CD8-positive, alpha-beta memory T cell (primary cell): Measurements from ENCODE around the gene SPSB1. TPM values are rescaled to one million over a fixed set of nuclear protein-coding genes. Genes with fewer than 3 reads are reported as not detected.

Experiments used
- CTCF ChIA-PET: fragments of 350-600 bp; sonication (Branson Sonifier 250); formaldehyde crosslinking; loops from one replicate; lab custom pipeline; 2021; ENCODE audit warnings: antibody characterized with exemption; lab: Charles Lee
- POLR2A ChIA-PET: fragments of 350-600 bp; sonication (Branson Sonifier 250); formaldehyde crosslinking; loops from one replicate; lab custom pipeline; 2021; ENCODE audit warnings: antibody characterized with exemption; lab: Charles Lee
- DNase-seq, 5 donors: peaks; one replicate each; pipeline versions ENCODE4 v3.0.0 to v3.0.0-alpha.2; 2020 to 2022; ENCODE audit warnings: mixed read lengths in 1 of 5
- H3K27ac ChIP-seq: one replicate; pipeline ENCODE4 v1.7.0; 2013; ENCODE audit warnings: low read depth, mild to moderate bottlenecking, low read length, moderate library complexity
- H3K27me3 ChIP-seq: 2 replicates; pipeline ENCODE4 v1.7.0; 2013; ENCODE audit warnings: low read length, mild to moderate bottlenecking; ENCODE audit not compliant: insufficient read depth, poor library complexity, severe bottlenecking
- H3K36me3 ChIP-seq: 2 replicates; pipeline ENCODE4 v1.7.0; 2013; ENCODE audit warnings: mild to moderate bottlenecking, low read length, moderate library complexity; ENCODE audit not compliant: insufficient read depth
- H3K4me1 ChIP-seq: 2 replicates; pipeline ENCODE4 v1.7.0; 2013; ENCODE audit warnings: mild to moderate bottlenecking, low read length, moderate library complexity; ENCODE audit not compliant: insufficient read depth
- H3K4me3 ChIP-seq: 2 replicates; pipeline ENCODE4 v1.7.0; 2013; ENCODE audit warnings: mild to moderate bottlenecking, low read length
- H3K9me3 ChIP-seq: 2 replicates; pipeline ENCODE4 v1.7.0; 2013; ENCODE audit warnings: mild to moderate bottlenecking, low read length
- H3K27ac Mint-ChIP-seq, 8 donors: one replicate each; pipeline ENCODE4 v1.8.0; 2020 to 2021; ENCODE audit warnings: mixed read lengths in 8 of 8, mild to moderate bottlenecking in 6 of 8, inconsistent platforms in 3 of 8, moderate library complexity in 3 of 8
- H3K27me3 Mint-ChIP-seq, 2 donors: one replicate each; pipeline ENCODE4 v1.8.0; 2020 to 2021; ENCODE audit warnings: mixed read lengths in 2 of 2, mild to moderate bottlenecking in 1 of 2, moderate library complexity in 1 of 2
- H3K36me3 Mint-ChIP-seq, 3 donors: one replicate each; pipeline ENCODE4 v1.8.0; 2020 to 2021; ENCODE audit warnings: mixed read lengths in 3 of 3, inconsistent platforms in 1 of 3, mild to moderate bottlenecking in 1 of 3
- H3K4me1 Mint-ChIP-seq, 3 donors: one replicate each; pipeline ENCODE4 v1.8.0; 2020 to 2021; ENCODE audit warnings: mixed read lengths in 3 of 3, inconsistent platforms in 1 of 3, mild to moderate bottlenecking in 1 of 3
- H3K4me3 Mint-ChIP-seq, 7 donors: one replicate each; pipeline ENCODE4 v1.8.0; 2020 to 2021; ENCODE audit warnings: mixed read lengths in 7 of 7, mild to moderate bottlenecking in 6 of 7, moderate library complexity in 4 of 7, inconsistent platforms in 2 of 7
- H3K9me3 Mint-ChIP-seq, 5 donors: one replicate each; pipeline ENCODE4 v1.8.0; 2020 to 2022; ENCODE audit warnings: mixed read lengths in 5 of 5, mild to moderate bottlenecking in 3 of 5, moderate library complexity in 2 of 5, inconsistent platforms in 1 of 5
- polyA plus RNA-seq: library from polyadenylated mRNA; unstranded; fragments of 300-500 nt; fragmentation: Illumina TruSeq; gene quantifications from one replicate; pipeline ENCODE4 v1.2.3, GENCODE V29; 2021
- total RNA-seq, 2 experiments: library from RNA; stranded (reverse); gene quantifications; one replicate each; pipeline ENCODE4 v1.2.3, GENCODE V29; 2021

Gene SPSB1
- total and polyA plus RNA-seq, 3 experiments from 2014 or later, result 0.92 to 2.8 (median 1.2) TPM

GRCh38 chr1:9281908-9282695 lies 10.6 kb upstream of the SPSB1 start:
- DNase-seq, result no peak
- no peak overlapping the region for H3K27ac ChIP-seq
- H3K4me1 ChIP-seq, result peaks cover 29% of the 10 kb centered on the region
- H3K9me3 ChIP-seq, result no peaks in the 10 kb centered on the region
- Mint-ChIP-seq H3K4me3 (peak overlapping the region in 1 of 7 donors; percentile 38), H3K36me3 (peaks cover 0 to 10% (median 0%) of the 10 kb centered on the region in 3 donors), H3K27me3 (peaks cover 3 to 4% of the 10 kb centered on the region in 2 donors), H3K9me3 (peaks cover 0 to 17% (median 14%) of the 10 kb centered on the region in 5 donors), H3K27ac (no peak overlapping the region), H3K4me1 (peaks cover 57 to 73% (median 65%) of the 10 kb centered on the region in 3 donors)
- no peaks in the 10 kb centered on the region for H3K27me3 ChIP-seq
- CTCF ChIA-PET, result interaction anchor here (3.8 kb wide), 1 partner anchor 15 kb away, joined by 15 read pairs; no protein-coding TSS in a partner anchor
- POLR2A ChIA-PET, result no interaction called here
- H3K4me3 ChIP-seq, result no peak overlapping the region
- H3K36me3 ChIP-seq, result no peaks in the 10 kb centered on the region

DNA sequence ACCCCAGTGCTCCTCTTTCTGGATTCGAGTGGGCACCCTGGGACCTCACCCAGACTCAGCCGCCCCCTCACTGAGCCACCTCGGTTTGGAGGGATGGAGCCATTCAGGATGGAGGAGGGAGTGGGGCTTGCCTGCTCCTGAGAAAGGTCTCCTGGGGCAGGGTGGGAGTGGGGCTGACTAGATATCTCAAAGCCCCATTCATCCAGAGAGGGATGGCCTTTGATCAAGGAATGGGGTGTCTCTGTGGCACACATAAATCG lies 10.1 kb upstream of the SPSB1 start:
- no peak overlapping the region for H3K4me3 ChIP-seq
- H3K27ac Mint-ChIP-seq, result peak overlapping the region in 4 of 8 donors; percentile 27 to 45 (median 38)
- peaks cover 0 to 10% (median 0%) of the 10 kb centered on the region in 3 donors for H3K36me3 Mint-ChIP-seq
- no peaks in the 10 kb centered on the region for H3K27me3 ChIP-seq
- CTCF ChIA-PET, result interaction anchor here (1.5 to 3.8 kb wide), 2 partner anchors 15 to 208 kb away, joined by 7 to 15 read pairs; no protein-coding TSS in a partner anchor
- peaks cover 4% of the 10 kb centered on the region in 2 donors for H3K27me3 Mint-ChIP-seq
- no peak for DNase-seq
- no peak overlapping the region for H3K27ac ChIP-seq
- peaks cover 57 to 73% (median 65%) of the 10 kb centered on the region in 3 donors for H3K4me1 Mint-ChIP-seq
- H3K9me3 ChIP-seq, result no peaks in the 10 kb centered on the region
- H3K4me1 ChIP-seq, result peaks cover 29% of the 10 kb centered on the region
- POLR2A ChIA-PET, result no interaction called here
- peak overlapping the region in 4 of 7 donors; percentile 38 to 65 (median 49) for H3K4me3 Mint-ChIP-seq
- H3K36me3 ChIP-seq, result no peaks in the 10 kb centered on the region
- H3K9me3 Mint-ChIP-seq, result peaks cover 0 to 21% (median 18%) of the 10 kb centered on the region in 5 donors

- Histone ChIP-seq H3K27me3 (no peaks in the 10 kb centered on the region), H3K9me3 (peaks cover 6% of the 10 kb centered on the region), H3K36me3 (no peaks in the 10 kb centered on the region), H3K4me1 (peaks cover 27% of the 10 kb centered on the region), H3K4me3 (no peak overlapping the region), H3K27ac (no peak overlapping the region)
- CTCF ChIA-PET, result interaction anchor here (1.5 to 3.8 kb wide), 2 partner anchors 17 to 207 kb away, joined by 7 to 15 read pairs; no protein-coding TSS in a partner anchor
- Mint-ChIP-seq H3K4me1 (peaks cover 53 to 70% (median 62%) of the 10 kb centered on the region in 3 donors), H3K4me3 (peak overlapping the region; percentile 18 to 74 (median 54)), H3K9me3 (peaks cover 4 to 31% (median 29%) of the 10 kb centered on the region in 5 donors), H3K27ac (peak overlapping the region in 6 of 8 donors; percentile 3 to 78 (median 38)), H3K27me3 (peaks cover 4 to 6% of the 10 kb centered on the region in 2 donors), H3K36me3 (peaks cover 0 to 10% (median 0%) of the 10 kb centered on the region in 3 donors)
- DNase-seq, result peak in 1 of 5 donors; percentile 34
- POLR2A ChIA-PET, result no interaction called here
Measured at GRCh38 chr1:9284061-9284460, 8.6 kb upstream of the SPSB1 start.

DNA sequence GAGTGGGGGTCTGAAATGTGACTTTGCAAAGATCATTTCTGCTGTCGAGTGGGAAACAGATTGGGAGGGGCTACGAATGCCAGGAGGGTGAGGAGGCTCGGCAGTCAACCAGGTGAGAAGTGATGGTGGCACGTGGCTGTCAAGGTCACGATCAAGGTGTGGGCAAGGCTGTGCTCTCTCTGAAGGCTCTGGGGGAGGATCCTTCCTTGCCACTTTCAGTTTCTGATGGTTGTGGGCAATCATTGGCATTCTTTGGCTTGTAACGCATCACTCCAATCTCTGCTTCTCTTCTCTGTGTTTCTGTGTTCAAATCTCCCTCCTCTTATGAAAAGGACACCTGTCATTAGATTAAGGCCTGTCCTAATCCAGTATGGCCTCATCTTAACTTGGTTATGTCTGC lies 6.1 kb upstream of the SPSB1 start:
- Histone ChIP-seq H3K36me3 (no peaks in the 10 kb centered on the region), H3K27ac (no peak overlapping the region), H3K4me3 (no peak overlapping the region), H3K4me1 (peaks cover 31% of the 10 kb centered on the region), H3K27me3 (no peaks in the 10 kb centered on the region), H3K9me3 (peaks cover 6% of the 10 kb centered on the region)
- POLR2A ChIA-PET, result no interaction called here
- H3K27me3 Mint-ChIP-seq, result peaks cover 0 to 3% of the 10 kb centered on the region in 2 donors
- H3K36me3 Mint-ChIP-seq, result peaks cover 0 to 10% (median 0%) of the 10 kb centered on the region in 3 donors
- H3K4me1 Mint-ChIP-seq, result peaks cover 36 to 54% (median 46%) of the 10 kb centered on the region in 3 donors
- DNase-seq, result no peak
- peak overlapping the region in 1 of 8 donors; percentile 22 for H3K27ac Mint-ChIP-seq
- CTCF ChIA-PET, result interaction anchor here (0.7 kb wide), 1 partner anchor 204 kb away, joined by 3 read pairs; no protein-coding TSS in a partner anchor
- peaks cover 6 to 32% (median 29%) of the 10 kb centered on the region in 5 donors for H3K9me3 Mint-ChIP-seq
- H3K4me3 Mint-ChIP-seq, result peak overlapping the region in 2 of 7 donors; percentile 13 to 71

- H3K9me3 Mint-ChIP-seq, result peaks cover 6 to 32% (median 28%) of the 10 kb centered on the region in 5 donors
- peak overlapping the region in 1 of 7 donors; percentile 28 for H3K4me3 Mint-ChIP-seq
- POLR2A ChIA-PET, result interaction anchor here (1.2 to 1.4 kb wide), 2 partner anchors 166 to 202 kb away, joined by 3 read pairs; no protein-coding TSS in a partner anchor
- peaks cover 19 to 35% (median 29%) of the 10 kb centered on the region in 3 donors for H3K4me1 Mint-ChIP-seq
- Histone ChIP-seq H3K36me3 (no peaks in the 10 kb centered on the region), H3K27ac (no peak overlapping the region), H3K9me3 (peaks cover 6% of the 10 kb centered on the region), H3K4me3 (no peak overlapping the region), H3K27me3 (no peaks in the 10 kb centered on the region), H3K4me1 (peaks cover 19% of the 10 kb centered on the region)
- CTCF ChIA-PET, result interaction anchor here (0.8 to 4.1 kb wide), 20 partner anchors 13 to 301 kb away, joined by 3 to 54 read pairs (median 4); no protein-coding TSS in a partner anchor
- peak; percentile 51 to 84 (median 74) for DNase-seq
- H3K27me3 Mint-ChIP-seq, result peaks cover 0 to 3% of the 10 kb centered on the region in 2 donors
- peaks cover 0 to 8% (median 0%) of the 10 kb centered on the region in 3 donors for H3K36me3 Mint-ChIP-seq
- peak overlapping the region in 1 of 8 donors; percentile 83 for H3K27ac Mint-ChIP-seq
Measured at GRCh38 chr1:9289090-9289534, 3.6 kb upstream of the SPSB1 start.

- peak overlapping the region in 2 of 7 donors; percentile 12 to 57 for H3K4me3 Mint-ChIP-seq
- no peak for DNase-seq
- Histone ChIP-seq H3K27me3 (no peaks in the 10 kb centered on the region), H3K36me3 (no peaks in the 10 kb centered on the region), H3K27ac (no peak overlapping the region), H3K4me1 (peaks cover 23% of the 10 kb centered on the region), H3K4me3 (no peak overlapping the region), H3K9me3 (peaks cover 6% of the 10 kb centered on the region)
- peak overlapping the region in 1 of 8 donors; percentile 40 for H3K27ac Mint-ChIP-seq
- H3K9me3 Mint-ChIP-seq, result peaks cover 6 to 32% (median 24%) of the 10 kb centered on the region in 5 donors
- peaks cover 0 to 5% (median 0%) of the 10 kb centered on the region in 3 donors for H3K36me3 Mint-ChIP-seq
- ChIA-PET CTCF (interaction anchor here (0.8 to 4.1 kb wide), 19 partner anchors 14 to 300 kb away, joined by 3 to 54 read pairs (median 5); no protein-coding TSS in a partner anchor), POLR2A (interaction anchor here (0.8 to 1.4 kb wide), 3 partner anchors 166 to 203 kb away, joined by 3 read pairs; no protein-coding TSS in a partner anchor)
- peaks cover 0 to 3% of the 10 kb centered on the region in 2 donors for H3K27me3 Mint-ChIP-seq
- H3K4me1 Mint-ChIP-seq, result peaks cover 11 to 28% (median 21%) of the 10 kb centered on the region in 3 donors
Measured at GRCh38 chr1:9289711-9290485, 2.8 kb upstream of the SPSB1 start.

DNA sequence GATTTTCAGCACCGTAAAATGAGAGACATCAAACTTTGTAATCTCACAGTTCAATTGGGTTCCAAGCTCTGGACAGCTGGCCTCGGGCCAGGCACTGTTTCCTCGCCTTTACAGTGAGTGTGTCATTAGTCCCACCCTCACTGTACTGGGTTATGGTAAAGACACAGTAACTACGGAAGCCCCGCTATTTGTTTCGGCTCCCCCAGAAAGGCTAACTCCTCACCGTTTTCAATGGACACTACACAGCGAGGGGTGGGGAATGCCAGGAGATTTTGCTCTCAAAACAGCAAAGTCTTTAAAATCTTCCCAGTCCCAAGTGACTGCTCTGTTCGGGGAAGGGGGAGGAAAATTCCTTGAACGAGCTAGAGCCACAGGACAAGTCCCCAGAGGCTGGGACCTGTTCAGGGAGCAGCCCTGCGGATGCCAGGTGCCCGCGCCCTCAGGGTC lies 757 bp upstream of the SPSB1 start:
- POLR2A ChIA-PET, result interaction anchor here (0.6 kb wide), 1 partner anchor 57 kb away, joined by 3 read pairs; no protein-coding TSS in a partner anchor
- DNase-seq, result no peak

More for the DNA sequence above, 757 bp upstream of the SPSB1 start:
- H3K4me1 ChIP-seq, result peaks cover 26% of the 10 kb centered on the region
- H3K27ac ChIP-seq, result no peak overlapping the region
- no peaks in the 10 kb centered on the region for H3K36me3 Mint-ChIP-seq
- CTCF ChIA-PET, result interaction anchor here (0.9 to 4.1 kb wide), 4 partner anchors 25 to 200 kb away, joined by 3 to 54 read pairs (median 27); no protein-coding TSS in a partner anchor
- peaks cover 6 to 18% (median 15%) of the 10 kb centered on the region in 5 donors for H3K9me3 Mint-ChIP-seq
- peaks cover 0 to 3% of the 10 kb centered on the region in 2 donors for H3K27me3 Mint-ChIP-seq
- H3K4me3 Mint-ChIP-seq, result peak overlapping the region; percentile 64 to 87 (median 79)
- H3K27me3 ChIP-seq, result no peaks in the 10 kb centered on the region
- H3K27ac Mint-ChIP-seq, result peak overlapping the region in 2 of 8 donors; percentile 36 to 43
- H3K4me1 Mint-ChIP-seq, result peaks cover 2 to 22% (median 13%) of the 10 kb centered on the region in 3 donors
- peaks cover 6% of the 10 kb centered on the region for H3K9me3 ChIP-seq
- no peak overlapping the region for H3K4me3 ChIP-seq
- H3K36me3 ChIP-seq, result no peaks in the 10 kb centered on the region
